DND-41 (cell line): ENCODE results near the gene ESYT2.

Experiments
- CTCF ChIP-seq: IDR thresholded peaks from 2 replicates; pipeline ENCODE4 v1.5.1; 2012; ENCODE audit warnings: borderline replicate concordance, low read length, moderate library complexity, mild to moderate bottlenecking; ENCODE audit not compliant: poor library complexity, severe bottlenecking; ENCODE audit errors: extremely low read depth
- EZH2 ChIP-seq: IDR thresholded peaks from 3 replicates; pipeline ENCODE4 v1.6.1; 2012; ENCODE audit warnings: borderline replicate concordance, low read depth, mild to moderate bottlenecking, moderate library complexity, low read length, inconsistent platforms; ENCODE audit not compliant: severe bottlenecking

- TF ChIP-seq EZH2 (no peak), CTCF (no peak)
These were observed 21.3 kb upstream of the ESYT2 start for GRCh38 chr7:158850545-158851102.
